CD4-positive, alpha-beta T cell treated with Interleukin-10 for 1 hour (primary cell): ENCODE results near the gene FZD1.

Experiments
- DNase-seq: peaks from one replicate; pipeline ENCODE4 v3.0.0-alpha.2; 2020

Gene FZD1

GRCh38 chr7:91264046-91264923, at the start of gene FZD1:
TSS of gene FZD1 (plus strand) at chr7:91264433. CDS start at chr7:91264881, 448 bp downstream.
- DNase-seq = peak; percentile 51

DNA sequence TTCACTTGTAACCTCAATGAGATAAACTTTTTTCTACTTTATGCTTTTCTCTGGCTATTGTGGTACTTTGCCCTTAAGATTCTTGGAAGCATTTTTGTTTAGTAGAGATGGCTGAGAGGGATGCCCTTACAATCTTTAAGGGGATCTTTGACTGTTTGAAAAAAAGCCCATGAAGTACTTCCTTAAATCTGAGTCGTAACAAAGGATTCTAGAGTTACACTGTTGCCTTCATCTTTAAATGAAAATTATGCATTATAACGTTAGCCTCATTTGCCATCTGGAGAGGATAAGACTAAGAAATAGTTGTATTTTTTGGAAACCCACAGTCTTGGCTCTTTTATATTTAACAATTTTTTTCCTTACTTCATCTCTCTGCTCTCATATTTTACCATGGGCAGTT, 37.8 kb upstream of the FZD1 start:
- no peak for DNase-seq

GRCh38 chr7:91228327-91228726, 35.9 kb upstream of the FZD1 start:
- no peak for DNase-seq

- DNase-seq = no peak
Measured at GRCh38 chr7:91228927-91229558, 35.2 kb upstream of the FZD1 start.

DNA sequence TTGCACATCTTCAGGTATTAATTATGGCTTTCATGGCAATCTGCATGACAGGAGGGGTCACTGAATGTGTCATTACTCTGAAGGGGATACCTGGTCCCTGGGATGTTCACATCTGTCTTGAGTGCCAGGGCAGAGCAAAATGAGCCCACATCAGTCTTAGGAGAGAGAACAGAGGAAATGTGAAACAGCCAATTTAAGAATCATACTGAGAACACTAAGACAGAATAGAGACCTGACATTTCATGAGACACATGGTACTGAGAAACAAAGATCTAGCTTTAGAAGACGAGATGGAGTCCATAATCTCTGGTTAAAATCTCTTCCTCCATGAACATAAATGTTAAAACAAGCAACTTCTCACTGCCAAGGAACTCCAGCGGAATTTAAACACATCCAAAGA, 34.1 kb upstream of the FZD1 start:
- no peak for DNase-seq

- DNase-seq = no peak
Measured at GRCh38 chr7:91230503-91230902, 33.7 kb upstream of the FZD1 start.

DNA sequence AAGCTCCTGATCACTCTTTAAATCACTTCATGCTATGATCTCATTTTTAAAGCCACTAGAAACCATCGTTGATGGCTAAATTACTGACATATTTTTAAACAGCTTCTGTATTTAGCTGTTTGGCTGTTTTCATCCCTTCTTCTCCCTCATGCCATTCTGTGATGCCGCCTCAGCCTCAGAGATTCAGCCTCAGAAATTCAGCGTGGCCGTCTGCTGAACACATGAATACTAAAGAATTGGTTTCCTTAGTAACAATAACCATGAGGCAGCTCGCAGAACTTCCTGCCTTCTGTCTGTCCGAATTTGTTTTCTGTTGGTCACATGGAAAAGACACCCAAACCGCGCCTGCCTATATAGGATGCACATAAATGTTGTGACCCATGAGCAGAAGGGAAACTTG, 31.0 kb upstream of the FZD1 start:
- DNase-seq = no peak

- no peak for DNase-seq
Measured at GRCh38 chr7:91235211-91235832, 28.9 kb upstream of the FZD1 start.

DNA sequence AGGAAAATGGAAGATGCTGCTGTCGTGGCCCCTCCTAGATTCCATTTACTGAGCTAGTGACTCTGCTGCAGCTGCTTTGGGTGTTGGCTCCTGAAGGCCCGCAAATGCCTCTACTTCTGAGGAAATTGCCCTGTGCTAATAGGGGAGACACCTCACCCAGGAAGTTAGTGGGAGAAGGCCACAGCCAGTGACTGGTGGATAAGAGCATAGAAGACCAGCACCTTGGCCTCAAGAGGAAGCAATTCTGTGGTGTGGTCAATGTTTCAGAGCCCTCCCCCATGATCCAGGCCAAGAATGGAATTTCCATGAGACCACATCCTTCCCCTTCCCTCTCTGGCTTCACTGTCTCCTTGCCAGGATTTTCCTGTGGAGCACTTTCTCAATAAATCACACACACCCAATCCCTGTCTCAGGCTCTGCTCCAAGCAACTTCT, 25.0 kb upstream of the FZD1 start:
- DNase-seq = no peak

DNA sequence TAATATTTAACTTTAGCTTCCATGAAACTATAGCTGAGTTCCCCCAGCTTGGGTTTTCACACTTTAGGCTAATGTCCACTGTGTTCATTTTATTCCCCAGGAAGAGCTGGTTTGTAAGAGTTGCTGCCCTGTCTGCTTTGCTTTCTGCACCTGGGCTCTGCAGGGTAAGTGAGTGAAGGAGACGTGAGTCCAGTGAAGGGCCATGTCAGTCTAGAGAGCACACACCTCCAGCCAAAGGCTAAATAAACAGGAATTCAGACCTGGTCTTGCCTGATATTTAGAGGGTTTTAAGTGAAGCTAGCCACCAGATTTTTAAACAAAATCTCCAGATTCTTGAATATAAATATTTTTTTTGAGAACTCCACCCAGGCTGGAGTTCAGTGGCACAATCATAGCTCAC, 24.5 kb upstream of the FZD1 start:
- no peak for DNase-seq

- DNase-seq = no peak
Measured at GRCh38 chr7:91240376-91240941, 23.8 kb upstream of the FZD1 start.

- no peak for DNase-seq
Measured at GRCh38 chr7:91242097-91242844, 22.0 kb upstream of the FZD1 start.

GRCh38 chr7:91243591-91244301, 20.5 kb upstream of the FZD1 start:
- no peak for DNase-seq

DNA sequence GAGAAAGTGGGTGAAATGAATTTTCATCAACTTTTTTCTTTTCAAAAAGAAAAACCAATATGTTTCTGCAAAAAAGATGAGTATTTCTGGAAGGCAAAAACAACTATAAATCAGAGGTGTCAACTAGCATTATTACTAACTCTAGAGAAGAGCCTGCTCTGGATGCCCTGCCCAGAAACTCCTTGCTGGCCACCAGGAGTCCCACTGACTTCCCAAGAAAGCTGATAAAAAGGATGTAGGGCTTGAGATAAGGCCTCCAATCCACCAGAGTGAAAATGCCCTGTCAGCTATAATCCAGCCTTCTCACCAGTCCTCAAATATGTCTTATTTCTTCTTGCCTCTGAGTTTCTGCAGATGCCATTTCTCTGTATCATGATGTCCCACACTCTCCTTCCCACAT, 16.7 kb upstream of the FZD1 start:
- DNase-seq = no peak

GRCh38 chr7:91248996-91249395, 15.2 kb upstream of the FZD1 start:
- DNase-seq = no peak

- no peak for DNase-seq
Measured at GRCh38 chr7:91249506-91250233, 14.6 kb upstream of the FZD1 start.

DNA sequence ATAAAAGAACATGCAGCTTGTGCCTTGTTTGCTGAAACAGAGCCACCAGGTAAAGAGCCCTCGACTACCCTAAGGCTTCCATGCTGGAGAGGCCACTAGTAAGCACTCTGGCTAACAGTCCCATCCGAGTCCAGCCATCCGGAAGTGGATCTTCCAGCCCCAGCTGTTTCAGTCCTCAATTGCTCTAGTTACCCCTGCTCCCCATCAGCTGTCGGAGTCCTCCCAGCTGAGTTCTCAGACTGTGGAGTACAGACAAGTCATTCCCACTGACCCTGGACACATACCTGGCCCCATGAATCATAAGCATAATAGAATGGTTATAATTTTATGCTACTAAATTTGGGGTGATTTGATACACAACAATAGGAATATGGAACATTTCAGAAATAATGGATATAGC, 13.5 kb upstream of the FZD1 start:
- no peak for DNase-seq

- DNase-seq = no peak
Measured at GRCh38 chr7:91251877-91252276, 12.4 kb upstream of the FZD1 start.

GRCh38 chr7:91263384-91264045, 718 bp upstream of the FZD1 start:
- no peak for DNase-seq

- DNase-seq = no peak
Measured at GRCh38 chr7:91264924-91265681, 870 bp downstream of the FZD1 start.
